ENCODE results near the gene CDK12.

DNA sequence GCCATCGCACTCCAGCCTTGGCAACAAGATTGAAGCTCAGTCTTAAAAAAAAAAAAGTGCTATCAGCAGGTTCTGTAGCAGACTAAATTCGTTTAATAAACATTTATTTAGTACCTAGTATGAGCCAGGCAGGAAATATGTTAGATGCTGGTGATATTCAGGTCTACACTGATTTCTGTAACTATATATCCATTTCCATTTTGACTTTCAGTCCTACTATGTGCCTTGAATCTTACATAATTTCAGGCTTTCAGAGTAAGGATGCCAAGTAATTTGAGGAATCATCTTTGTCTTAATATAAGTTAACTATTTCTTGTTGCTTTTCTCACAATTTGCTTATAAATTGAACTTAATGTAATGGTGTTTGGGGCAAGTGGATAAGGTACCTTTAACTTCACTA is 46.2 kb downstream of the CDK12 start:
- TF ChIP-seq, protein P1, sequence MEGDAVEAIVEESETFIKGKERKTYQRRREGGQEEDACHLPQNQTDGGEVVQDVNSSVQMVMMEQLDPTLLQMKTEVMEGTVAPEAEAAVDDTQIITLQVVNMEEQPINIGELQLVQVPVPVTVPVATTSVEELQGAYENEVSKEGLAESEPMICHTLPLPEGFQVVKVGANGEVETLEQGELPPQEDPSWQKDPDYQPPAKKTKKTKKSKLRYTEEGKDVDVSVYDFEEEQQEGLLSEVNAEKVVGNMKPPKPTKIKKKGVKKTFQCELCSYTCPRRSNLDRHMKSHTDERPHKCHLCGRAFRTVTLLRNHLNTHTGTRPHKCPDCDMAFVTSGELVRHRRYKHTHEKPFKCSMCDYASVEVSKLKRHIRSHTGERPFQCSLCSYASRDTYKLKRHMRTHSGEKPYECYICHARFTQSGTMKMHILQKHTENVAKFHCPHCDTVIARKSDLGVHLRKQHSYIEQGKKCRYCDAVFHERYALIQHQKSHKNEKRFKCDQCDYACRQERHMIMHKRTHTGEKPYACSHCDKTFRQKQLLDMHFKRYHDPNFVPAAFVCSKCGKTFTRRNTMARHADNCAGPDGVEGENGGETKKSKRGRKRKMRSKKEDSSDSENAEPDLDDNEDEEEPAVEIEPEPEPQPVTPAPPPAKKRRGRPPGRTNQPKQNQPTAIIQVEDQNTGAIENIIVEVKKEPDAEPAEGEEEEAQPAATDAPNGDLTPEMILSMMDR (conservative IDR thresholded peaks at IDR 0.05; ENCODE audit: low read depth, low read length): no peak
- TF ChIP-seq EZH2phosphoT487 (IDR thresholded peaks at IDR 0.05; ENCODE audit: borderline replicate concordance, low read length): no peak
- no peak for TF ChIP-seq EZH2 (IDR thresholded peaks at IDR 0.05; ENCODE audit: low read length, unreplicated experiment)

All from PC-3 (cell line).